HepG2 (cell line): Measurements from ENCODE around the gene NOL4L. TPM values are rescaled to one million over a fixed set of nuclear protein-coding genes. Genes with fewer than 3 reads are reported as not detected.

Experiments
- FLYWCH1 ChIP-seq: sonication (generic); formaldehyde crosslinking; IDR thresholded peaks from 2 replicates; pipeline ENCODE4 v1.8.1; 2023; ENCODE audit warnings: mild to moderate bottlenecking, missing genetic modification reagents
- HCFC1 ChIP-seq: fragments of 150-350 bp; IDR thresholded peaks from 2 replicates; pipeline ENCODE4 v1.6.1; 2014; ENCODE audit warnings: low read depth, low read length
- KMT2A ChIP-seq: sonication (generic); formaldehyde crosslinking; IDR thresholded peaks from 2 replicates; pipeline ENCODE4 v1.4.0; 2020; ENCODE audit warnings: missing genetic modification reagents
- NFKBIZ ChIP-seq: IDR thresholded peaks from 2 replicates; pipeline ENCODE4 v1.6.1; 2018; ENCODE audit warnings: missing genetic modification reagents, missing compliant biosample characterization
- PRMT3 ChIP-seq: sonication (generic); formaldehyde crosslinking; IDR thresholded peaks from 2 replicates; pipeline ENCODE4 v1.8.1; 2022; ENCODE audit warnings: low read depth, mild to moderate bottlenecking, moderate library complexity, missing genetic modification reagents, borderline replicate concordance
- SIX1 ChIP-seq: sonication (generic); formaldehyde crosslinking; IDR thresholded peaks from 2 replicates; pipeline ENCODE4 v1.4.0; 2020; ENCODE audit warnings: missing genetic modification reagents, borderline replicate concordance
- SMYD3 ChIP-seq: sonication (generic); formaldehyde crosslinking; IDR thresholded peaks from 2 replicates; pipeline ENCODE4 v1.8.1; 2023; ENCODE audit warnings: mild to moderate bottlenecking, missing genetic modification reagents
- SOX13 ChIP-seq, 3 experiments: fragments of 450-650 bp in 1 of 3; sonication (generic) in 1 of 3; formaldehyde crosslinking in 1 of 3; IDR thresholded peaks in 2 of 3; conservative IDR thresholded peaks in 1 of 3; 2 replicates each; pipeline versions ENCODE4 v1.5.0 to v1.6.1; 2016 to 2020; ENCODE audit warnings: antibody characterized with exemption in 1 of 3, mild to moderate bottlenecking in 1 of 3, missing compliant biosample characterization in 1 of 3, missing genetic modification reagents in 1 of 3, moderate library complexity in 1 of 3
- TP53 ChIP-seq: sonication (generic); formaldehyde crosslinking; conservative IDR thresholded peaks from 2 replicates; pipeline ENCODE4 v1.4.0; 2020; ENCODE audit warnings: missing genetic modification reagents
- WIZ ChIP-seq: sonication (generic); formaldehyde crosslinking; IDR thresholded peaks from 2 replicates; pipeline ENCODE4 v1.5.1; 2020; ENCODE audit warnings: mild to moderate bottlenecking, missing genetic modification reagents
- ZNF350 ChIP-seq: sonication (generic); formaldehyde crosslinking; IDR thresholded peaks from 2 replicates; pipeline ENCODE4 v1.4.0; 2020; ENCODE audit warnings: mild to moderate bottlenecking, low read depth, missing genetic modification reagents, borderline replicate concordance
- ZNF382 ChIP-seq: sonication (generic); formaldehyde crosslinking; IDR thresholded peaks from 2 replicates; pipeline ENCODE4 v1.5.0; 2020; ENCODE audit warnings: missing genetic modification reagents, mild to moderate bottlenecking, borderline replicate concordance
- ZNF570 ChIP-seq: sonication (generic); formaldehyde crosslinking; IDR thresholded peaks from 2 replicates; pipeline ENCODE4 v1.4.0; 2020; ENCODE audit warnings: mild to moderate bottlenecking, missing genetic modification reagents, borderline replicate concordance
- ZNF709 ChIP-seq: sonication (generic); formaldehyde crosslinking; IDR thresholded peaks from 2 replicates; pipeline ENCODE4 v1.5.0; 2020; ENCODE audit warnings: mild to moderate bottlenecking, missing genetic modification reagents
- ZNF775 ChIP-seq: sonication (generic); formaldehyde crosslinking; IDR thresholded peaks from 2 replicates; pipeline ENCODE4 v1.4.0; 2020; ENCODE audit warnings: missing genetic modification reagents, mild to moderate bottlenecking, moderate library complexity, borderline replicate concordance
- polyA plus RNA-seq, 8 experiments: library from polyadenylated mRNA; depleted of rRNA in 3 of 8; stranded (reverse) in 7 of 8; unstranded in 1 of 8; fragments of >200 nt; fragmentation: Illumina TruSeq in 4 of 8; extraction: Trizol in 4 of 8; gene quantifications; 2 replicates each; pipeline versions ENCODE4 v1.2.1 to v1.2.3, GENCODE V29; 2011 to 2016; ENCODE audit warnings: low read depth in 4 of 8, missing spikeins in 1 of 8, mixed read lengths in 1 of 8; ENCODE audit not compliant: insufficient read depth in 1 of 8
- total RNA-seq, 5 experiments: library from RNA; depleted of rRNA; stranded (reverse); fragments of >200 nt; fragmentation: Illumina TruSeq; extraction: Trizol; gene quantifications; 2 replicates each; pipeline ENCODE4 v1.2.3, GENCODE V29; 2016; ENCODE audit warnings: low read depth in 1 of 5
- TF ChIP-seq, protein P1 (sequence below): sonication (generic); formaldehyde crosslinking; IDR thresholded peaks from 2 replicates; pipeline ENCODE4 v1.8.0; 2022; ENCODE audit warnings: missing genetic modification reagents, mild to moderate bottlenecking, moderate library complexity, borderline replicate concordance
- TF ChIP-seq, protein P2 (sequence below), 2 experiments: fragments of 450-650 bp in 1 of 2; sonication (generic) in 1 of 2; formaldehyde crosslinking in 1 of 2; IDR thresholded peaks; 2 replicates each; pipeline versions ENCODE4 v1.6.1 to v1.8.0; 2016 to 2022; ENCODE audit warnings: antibody characterized with exemption in 1 of 2, mild to moderate bottlenecking in 1 of 2, missing genetic modification reagents in 1 of 2

The NOL4L gene
- total and polyA plus RNA-seq, 2 of the 13 experiments (the other 11 are each of a cell fraction or from before 2014, with no cell fraction given) = 16.6 to 35.4 TPM

DNA sequence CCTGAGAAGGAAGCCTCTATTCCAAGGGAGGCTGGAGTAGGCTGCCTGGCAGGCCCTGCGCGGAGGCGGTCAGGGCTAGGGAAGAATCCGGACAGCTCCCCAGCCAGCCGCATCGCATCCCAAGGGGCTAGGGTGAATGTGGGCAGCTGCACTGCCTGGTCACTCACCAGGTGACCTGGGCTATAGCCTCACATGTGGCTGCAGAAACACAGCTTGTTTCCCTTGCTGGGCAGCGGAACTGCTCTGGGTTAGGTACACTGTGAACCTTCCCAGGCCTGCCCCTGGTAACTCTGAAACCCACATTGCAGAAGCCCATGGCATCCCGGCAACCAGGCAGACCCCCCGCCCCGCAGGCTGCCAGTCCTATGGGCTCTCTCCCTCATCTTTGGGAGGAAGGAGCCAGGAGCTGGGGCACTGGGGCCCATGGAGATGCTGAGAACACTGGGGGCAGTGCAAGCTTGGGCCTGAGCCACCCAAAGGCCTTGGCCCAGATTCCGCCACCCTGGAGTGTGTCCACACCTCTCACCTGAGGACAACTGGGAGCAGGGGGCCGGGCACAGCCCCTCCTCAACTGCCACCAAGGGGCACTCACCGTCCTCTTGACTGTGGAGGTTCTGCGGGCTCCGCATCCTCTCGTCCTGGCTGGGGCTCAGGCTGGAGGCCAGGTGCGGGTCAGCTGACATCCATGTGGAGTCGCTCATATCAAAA is 111.0 kb downstream of the NOL4L start (continued):
- no peak for TF ChIP-seq PRMT3 (CRISPR knock-in tag)
- TF ChIP-seq ZNF709 = no peak
- TF ChIP-seq NFKBIZ = peak; percentile 27; the same call in 1 of the 2 replicates
- no peak; the same call in 1 of the 2 replicates for TF ChIP-seq ZNF570
- TF ChIP-seq ZNF775 (CRISPR knock-in tag) = no peak
- TF ChIP-seq SOX13 (IDR thresholded peaks at IDR 0.05) = no peak
- peak in 1 of 2 experiments; percentile 14; a peak in 1 of 4 replicates for TF ChIP-seq SOX13 (CRISPR knock-in tag; conservative IDR thresholded peaks at IDR 0.05 in 1 of 2, IDR thresholded peaks at IDR 0.05 in 1 of 2)
- TF ChIP-seq, protein P1, sequence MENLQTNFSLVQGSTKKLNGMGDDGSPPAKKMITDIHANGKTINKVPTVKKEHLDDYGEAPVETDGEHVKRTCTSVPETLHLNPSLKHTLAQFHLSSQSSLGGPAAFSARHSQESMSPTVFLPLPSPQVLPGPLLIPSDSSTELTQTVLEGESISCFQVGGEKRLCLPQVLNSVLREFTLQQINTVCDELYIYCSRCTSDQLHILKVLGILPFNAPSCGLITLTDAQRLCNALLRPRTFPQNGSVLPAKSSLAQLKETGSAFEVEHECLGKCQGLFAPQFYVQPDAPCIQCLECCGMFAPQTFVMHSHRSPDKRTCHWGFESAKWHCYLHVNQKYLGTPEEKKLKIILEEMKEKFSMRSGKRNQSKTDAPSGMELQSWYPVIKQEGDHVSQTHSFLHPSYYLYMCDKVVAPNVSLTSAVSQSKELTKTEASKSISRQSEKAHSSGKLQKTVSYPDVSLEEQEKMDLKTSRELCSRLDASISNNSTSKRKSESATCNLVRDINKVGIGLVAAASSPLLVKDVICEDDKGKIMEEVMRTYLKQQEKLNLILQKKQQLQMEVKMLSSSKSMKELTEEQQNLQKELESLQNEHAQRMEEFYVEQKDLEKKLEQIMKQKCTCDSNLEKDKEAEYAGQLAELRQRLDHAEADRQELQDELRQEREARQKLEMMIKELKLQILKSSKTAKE = 0 out of 2 replicates have a peak, but pooled peaks have one; percentile 5
- no peak for TF ChIP-seq FLYWCH1
- TF ChIP-seq WIZ (CRISPR knock-in tag) = no peak; the same call in 1 of the 2 replicates
- TF ChIP-seq SIX1 (CRISPR knock-in tag) = no peak
- peak; percentile 20; the same call in 1 of the 2 replicates for TF ChIP-seq ZNF350 (CRISPR knock-in tag)
- no peak for TF ChIP-seq TP53 (CRISPR knock-in tag)
- no peak for TF ChIP-seq SMYD3 (CRISPR knock-in tag)
- TF ChIP-seq HCFC1 = no peak
- no peak for TF ChIP-seq KMT2A (CRISPR knock-in tag)
- TF ChIP-seq ZNF382 = no peak
- TF ChIP-seq, protein P2, sequence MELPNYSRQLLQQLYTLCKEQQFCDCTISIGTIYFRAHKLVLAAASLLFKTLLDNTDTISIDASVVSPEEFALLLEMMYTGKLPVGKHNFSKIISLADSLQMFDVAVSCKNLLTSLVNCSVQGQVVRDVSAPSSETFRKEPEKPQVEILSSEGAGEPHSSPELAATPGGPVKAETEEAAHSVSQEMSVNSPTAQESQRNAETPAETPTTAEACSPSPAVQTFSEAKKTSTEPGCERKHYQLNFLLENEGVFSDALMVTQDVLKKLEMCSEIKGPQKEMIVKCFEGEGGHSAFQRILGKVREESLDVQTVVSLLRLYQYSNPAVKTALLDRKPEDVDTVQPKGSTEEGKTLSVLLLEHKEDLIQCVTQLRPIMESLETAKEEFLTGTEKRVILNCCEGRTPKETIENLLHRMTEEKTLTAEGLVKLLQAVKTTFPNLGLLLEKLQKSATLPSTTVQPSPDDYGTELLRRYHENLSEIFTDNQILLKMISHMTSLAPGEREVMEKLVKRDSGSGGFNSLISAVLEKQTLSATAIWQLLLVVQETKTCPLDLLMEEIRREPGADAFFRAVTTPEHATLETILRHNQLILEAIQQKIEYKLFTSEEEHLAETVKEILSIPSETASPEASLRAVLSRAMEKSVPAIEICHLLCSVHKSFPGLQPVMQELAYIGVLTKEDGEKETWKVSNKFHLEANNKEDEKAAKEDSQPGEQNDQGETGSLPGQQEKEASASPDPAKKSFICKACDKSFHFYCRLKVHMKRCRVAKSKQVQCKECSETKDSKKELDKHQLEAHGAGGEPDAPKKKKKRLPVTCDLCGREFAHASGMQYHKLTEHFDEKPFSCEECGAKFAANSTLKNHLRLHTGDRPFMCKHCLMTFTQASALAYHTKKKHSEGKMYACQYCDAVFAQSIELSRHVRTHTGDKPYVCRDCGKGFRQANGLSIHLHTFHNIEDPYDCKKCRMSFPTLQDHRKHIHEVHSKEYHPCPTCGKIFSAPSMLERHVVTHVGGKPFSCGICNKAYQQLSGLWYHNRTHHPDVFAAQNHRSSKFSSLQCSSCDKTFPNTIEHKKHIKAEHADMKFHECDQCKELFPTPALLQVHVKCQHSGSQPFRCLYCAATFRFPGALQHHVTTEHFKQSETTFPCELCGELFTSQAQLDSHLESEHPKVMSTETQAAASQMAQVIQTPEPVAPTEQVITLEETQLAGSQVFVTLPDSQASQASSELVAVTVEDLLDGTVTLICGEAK (IDR thresholded peaks at IDR 0.05) = no peak
- TF ChIP-seq, protein P2 (CRISPR knock-in tag; IDR thresholded peaks at IDR 0.05) = no peak
